Testis (tissue), 5 donors: ENCODE results near the gene TAF11L14. TPM values are rescaled to one million over a fixed set of nuclear protein-coding genes. Genes with fewer than 3 reads are reported as not detected.
"Not testable (repeated sequence)": the region's sequence is repeated elsewhere in the genome, so short reads cannot be mapped to it uniquely, and the experiment has no call there.

Source experiments
- DNase-seq: peaks from one replicate; pipeline ENCODE4 v3.0.0-alpha.2; 2019
- H3K27ac ChIP-seq, 2 donors: fragments of 200-600 bp; sonication (generic); one replicate each; pipeline ENCODE4 v1.5.1; 2019
- H3K27me3 ChIP-seq: fragments of 200-600 bp; sonication (generic); one replicate; pipeline ENCODE4 v1.5.1; 2019
- H3K36me3 ChIP-seq: fragments of 200-600 bp; sonication (generic); one replicate; pipeline ENCODE4 v1.5.1; 2017; ENCODE audit warnings: low read depth; ENCODE audit errors: missing control alignments
- H3K4me1 ChIP-seq: fragments of 200-600 bp; sonication (generic); one replicate; pipeline ENCODE4 v1.5.1; 2019
- H3K4me3 ChIP-seq, 2 donors: fragments of 200-600 bp; sonication (generic); one replicate each; pipeline ENCODE4 v1.5.1; 2017 to 2019
- H3K9me3 ChIP-seq: fragments of 200-600 bp; sonication (generic); one replicate; pipeline ENCODE4 v1.5.1; 2017
- CTCF ChIP-seq, 3 experiments: fragments of 450-650 bp in 2 of 3; fragments of 200-600 bp in 1 of 3; sonication (generic) in 1 of 3; IDR thresholded peaks; one replicate each; pipeline ENCODE4 v1.5.1; 2016 to 2019; ENCODE audit warnings: antibody characterized with exemption in 3 of 3, mild to moderate bottlenecking in 2 of 3, moderate library complexity in 1 of 3
- POLR2A ChIP-seq: fragments of 450-650 bp; IDR thresholded peaks from one replicate; pipeline ENCODE4 v1.6.1; 2017; ENCODE audit warnings: antibody characterized with exemption, mild to moderate bottlenecking, moderate library complexity
- WGBS, 2 donors: methylation state at CpG; one replicate each; pipeline ENCODE4 v1.1.5; 2018; 5-methylcytosine and 5-hydroxymethylcytosine counted together
- intact Hi-C: fragments of 100-400 bp; cut with DNase I; formaldehyde crosslinking; loops from one replicate; pipeline ENCODE4 v1.15.1; 2023; ENCODE audit warnings: low total_unique reads
- long read RNA-seq, 2 donors: transcript quantifications; one replicate each; lab custom pipeline, GENCODE V29; 2026
- polyA plus RNA-seq: library from polyadenylated mRNA; stranded (reverse); fragments of 350-450 nt; fragmentation: Illumina TruSeq; extraction: RNeasy Lipid Tissue Mini Kit (QIAGEN cat#74804); gene quantifications from one replicate; pipeline ENCODE4 v1.2.3, GENCODE V29; 2014; ENCODE audit warnings: low read depth, low replicate concordance; ENCODE audit not compliant: insufficient read depth
- total RNA-seq, 2 donors: library from RNA; depleted of rRNA; stranded (reverse); fragments of >200 nt; gene quantifications; one replicate each; pipeline ENCODE4 v1.2.3, GENCODE V29; 2016

TAF11L14 gene
- total RNA-seq (not detected), polyA plus RNA-seq (not detected)
- long read RNA-seq, donor 1: 0 reads
- long read RNA-seq, donor 2: 0 reads

DNA sequence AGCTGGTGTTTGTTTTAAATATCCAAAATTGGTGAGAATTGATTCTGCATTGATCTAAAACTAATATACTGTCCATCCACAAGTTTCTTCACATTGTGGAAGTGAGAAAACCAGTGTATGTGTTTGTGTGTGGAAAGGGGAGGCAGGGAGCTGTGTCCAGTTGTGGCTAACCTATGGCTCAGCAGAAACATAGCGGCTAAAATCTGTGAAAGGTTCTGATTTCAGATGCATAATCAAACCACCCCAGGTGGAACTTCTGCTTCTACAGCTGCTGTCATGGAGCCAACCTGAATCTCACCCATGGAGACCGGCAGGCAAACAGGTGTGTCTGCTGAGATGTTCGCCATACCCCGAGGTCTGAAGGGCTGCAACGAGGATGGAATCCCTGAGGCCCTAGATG lies at the start of gene TAF11L14:
Gene TAF11L14 (plus strand): TSS at position 301 of the 400 bp plus-strand sequence.
- TF ChIP-seq CTCF (IDR thresholded peaks at IDR 0.05): no peak
- no peak for TF ChIP-seq POLR2A
- Histone ChIP-seq H3K4me3 (no peak within 1 kb of the TSS), H3K36me3 (no peaks in the 10 kb centered on the region), H3K4me1 (no peaks in the 10 kb centered on the region), H3K9me3 (no peaks in the 10 kb centered on the region), H3K27ac (no peak within 1 kb of the TSS), H3K27me3 (no peaks in the 10 kb centered on the region)
- intact Hi-C loops: no loop called here
- DNase-seq: no peak
- WGBS, 2 donors: 70 to 90% methylated on average over 3 to 5 of the region's 5 CpGs

- H3K4me3 ChIP-seq, DNase-seq, H3K4me1 ChIP-seq, H3K27ac ChIP-seq, H3K9me3 ChIP-seq, H3K36me3 ChIP-seq, intact Hi-C loops, H3K27me3 ChIP-seq: not testable (repeated sequence)
- WGBS, 2 donors: no CpG with 5 or more reads among the region's 16 CpGs
Observed at GRCh38 chr5:17585658-17586057, 48.6 kb upstream of the TAF11L14 start, which contains the start of gene TAF11L7. TAF11L7 (minus strand) TSS chr5:17585758.

DNA sequence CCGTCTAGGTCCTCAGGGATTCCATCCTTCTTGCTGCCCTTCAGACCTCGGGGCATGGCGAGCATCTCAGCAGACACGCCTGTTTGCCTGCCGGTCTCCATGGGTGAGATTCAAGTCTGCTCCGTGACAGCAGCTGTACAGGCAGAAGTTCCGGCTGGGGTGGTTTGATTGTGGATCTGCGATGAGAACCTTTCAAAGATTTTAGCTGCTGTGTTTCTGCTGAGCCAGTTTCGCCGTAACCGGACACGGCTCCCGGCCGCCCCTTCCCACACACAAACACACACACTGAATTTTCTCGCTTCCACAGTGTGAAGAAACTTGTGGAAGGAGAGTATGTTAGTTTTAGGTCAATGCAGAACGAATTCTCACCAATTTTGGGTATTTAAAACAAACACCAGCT lies 43.4 kb upstream of the TAF11L14 start, which contains the start of gene TAF11L8:
Gene TAF11L8 (minus strand): TSS at position 101 of the 400 bp plus-strand sequence.
- intact Hi-C loops, H3K4me1 ChIP-seq, DNase-seq, H3K4me3 ChIP-seq, H3K9me3 ChIP-seq, H3K36me3 ChIP-seq, H3K27me3 ChIP-seq, H3K27ac ChIP-seq: not testable (repeated sequence)
- no CpG with 5 or more reads among the region's 16 CpGs for WGBS, 2 donors

DNA sequence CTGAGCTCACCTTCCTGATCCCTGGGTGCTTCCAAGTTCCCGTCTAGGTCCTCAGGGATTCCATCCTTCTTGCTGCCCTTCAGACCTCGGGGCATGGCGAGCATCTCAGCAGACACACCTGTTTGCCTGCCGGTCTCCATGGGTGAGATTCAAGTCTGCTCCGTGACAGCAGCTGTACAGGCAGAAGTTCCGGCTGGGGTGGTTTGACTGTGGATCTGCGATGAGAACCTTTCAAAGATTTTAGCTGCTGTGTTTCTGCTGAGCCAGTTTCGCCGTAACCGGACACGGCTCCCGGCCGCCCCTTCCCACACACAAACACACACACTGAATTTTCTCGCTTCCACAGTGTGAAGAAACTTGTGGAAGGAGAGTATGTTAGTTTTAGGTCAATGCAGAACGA lies 40.0 kb upstream of the TAF11L14 start, which contains the start of gene TAF11L9:
Gene TAF11L9 (minus strand): TSS at position 140 of the 400 bp plus-strand sequence.
- H3K27ac ChIP-seq, H3K4me3 ChIP-seq, H3K27me3 ChIP-seq, H3K9me3 ChIP-seq, H3K36me3 ChIP-seq, H3K4me1 ChIP-seq, intact Hi-C loops, DNase-seq: not testable (repeated sequence)
- 48 to 72% methylated on average over 12 to 13 of the region's 15 CpGs for WGBS, 2 donors

DNA sequence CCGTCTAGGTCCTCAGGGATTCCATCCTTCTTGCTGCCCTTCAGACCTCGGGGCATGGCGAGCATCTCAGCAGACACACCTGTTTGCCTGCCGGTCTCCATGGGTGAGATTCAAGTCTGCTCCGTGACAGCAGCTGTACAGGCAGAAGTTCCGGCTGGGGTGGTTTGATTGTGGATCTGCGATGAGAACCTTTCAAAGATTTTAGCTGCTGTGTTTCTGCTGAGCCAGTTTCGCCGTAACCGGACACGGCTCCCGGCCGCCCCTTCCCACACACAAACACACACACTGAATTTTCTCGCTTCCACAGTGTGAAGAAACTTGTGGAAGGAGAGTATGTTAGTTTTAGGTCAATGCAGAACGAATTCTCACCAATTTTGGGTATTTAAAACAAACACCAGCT lies 36.5 kb upstream of the TAF11L14 start, which contains the start of gene TAF11L10:
Gene TAF11L10 (minus strand): TSS at position 101 of the 400 bp plus-strand sequence.
- WGBS, 2 donors: no CpG with 5 or more reads among the region's 15 CpGs
- intact Hi-C loops, H3K4me1 ChIP-seq: not testable (repeated sequence)

DNA sequence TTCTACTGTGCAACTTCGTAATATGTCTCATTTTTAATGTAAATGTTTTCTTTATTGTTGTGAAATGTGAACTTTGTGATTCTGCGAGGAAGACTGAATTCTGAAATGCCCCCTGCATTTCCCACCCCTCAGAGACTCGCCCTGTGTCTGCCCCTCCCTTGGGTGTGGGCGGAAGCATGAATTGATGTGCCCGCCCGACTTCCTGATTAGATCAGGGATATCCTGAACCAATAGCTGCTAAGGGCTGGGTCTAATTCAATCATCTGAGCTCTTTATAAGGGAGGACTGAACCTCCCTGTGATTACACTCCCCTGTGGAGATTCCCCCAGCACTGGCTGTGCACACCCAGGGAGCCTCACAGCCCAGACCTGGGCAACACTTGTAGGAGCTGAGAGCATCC lies 30.4 kb upstream of the TAF11L14 start, which contains the start of gene TAF11L11:
Gene TAF11L11 (plus strand): TSS at position 304 of the 400 bp plus-strand sequence.
- H3K4me3 ChIP-seq, DNase-seq, H3K9me3 ChIP-seq, H3K27me3 ChIP-seq, H3K27ac ChIP-seq, H3K4me1 ChIP-seq, H3K36me3 ChIP-seq, intact Hi-C loops: not testable (repeated sequence)
- WGBS, 2 donors: 72 to 76% methylated on average over 6 of the region's 6 CpGs

More for the DNA sequence above, 36.5 kb upstream of the TAF11L14 start, which contains the start of gene TAF11L10:
- H3K9me3 ChIP-seq, DNase-seq, H3K4me3 ChIP-seq, H3K27me3 ChIP-seq, H3K27ac ChIP-seq, H3K36me3 ChIP-seq: not testable (repeated sequence)

GRCh38 chr5:17604951-17605350 lies 29.3 kb upstream of the TAF11L14 start:
- no peak overlapping the region for H3K4me3 ChIP-seq
- H3K9me3 ChIP-seq: no peaks in the 10 kb centered on the region
- H3K36me3 ChIP-seq: no peaks in the 10 kb centered on the region
- H3K27ac ChIP-seq: no peak overlapping the region
- no peaks in the 10 kb centered on the region for H3K27me3 ChIP-seq
- H3K4me1 ChIP-seq: no peaks in the 10 kb centered on the region
- TF ChIP-seq POLR2A: no peak
- no peak for TF ChIP-seq CTCF (IDR thresholded peaks at IDR 0.05)
- 85 to 90% methylated on average over 12 to 14 of the region's 14 CpGs for WGBS, 2 donors
- DNase-seq: no peak
- intact Hi-C loops: no loop called here

GRCh38 chr5:17607461-17607860 lies 26.8 kb upstream of the TAF11L14 start:
- H3K27ac ChIP-seq, H3K27me3 ChIP-seq, intact Hi-C loops, DNase-seq, H3K4me1 ChIP-seq, H3K36me3 ChIP-seq, H3K4me3 ChIP-seq, H3K9me3 ChIP-seq: not testable (repeated sequence)
- 81 to 85% methylated on average over 4 of the region's 4 CpGs for WGBS, 2 donors

- DNase-seq, H3K9me3 ChIP-seq, intact Hi-C loops, H3K4me3 ChIP-seq, H3K27ac ChIP-seq, H3K4me1 ChIP-seq, H3K27me3 ChIP-seq, H3K36me3 ChIP-seq: not testable (repeated sequence)
- WGBS, 2 donors: 71 to 72% methylated on average over 2 of the region's 2 CpGs
Observed at GRCh38 chr5:17610092-17610491, 24.2 kb upstream of the TAF11L14 start, which contains the start of gene TAF11L12. TAF11L12 (plus strand) TSS chr5:17610392.
